GM12878 (cell line): ENCODE results near the gene BCCIP. TPM values are rescaled to one million over a fixed set of nuclear protein-coding genes. Genes with fewer than 3 reads are reported as not detected.

Experiments
- ATAC-seq: fragments of 200-7000 bp; cut with Tn5 transposase; 3 replicates; pipeline ENCODE4 v1.9.1; 2020; ENCODE audit warnings: mild to moderate bottlenecking, moderate library complexity
- BruUV-seq: library from RNA; stranded (reverse); fragments of 400-500 nt; replicated peaks from 2 replicates; lab custom pipeline; 2021; lab: Mats Ljungman, UMichigan
- CTCF ChIA-PET: fragments of 300-600 bp; sonication (Branson Sonifier 250); formaldehyde crosslinking; extraction: SDS; loops from one replicate; lab custom pipeline; 2021; ENCODE audit warnings: inconsistent platforms; lab: Yijun Ruan, JAX
- POLR2A ChIA-PET: fragments of 350-600 bp; formaldehyde crosslinking; extraction: SDS; loops from one replicate; lab custom pipeline; 2021; ENCODE audit warnings: inconsistent platforms; lab: Charles Lee
- RAD21 ChIA-PET: fragments of 300-600 bp; sonication (Branson Sonifier 250); formaldehyde crosslinking; loops from one replicate; lab custom pipeline; 2023; ENCODE audit warnings: antibody characterized with exemption; ENCODE audit not compliant: unreplicated experiment; lab: Charles Lee
- SMC1A ChIA-PET: fragments of 300-600 bp; sonication (Branson Sonifier 250); formaldehyde crosslinking; loops from one replicate; lab custom pipeline; 2023; ENCODE audit not compliant: unreplicated experiment, uncharacterized antibody; lab: Charles Lee
- DNase-seq: peaks from one replicate; pipeline ENCODE4 v3.0.0-alpha.2; 2011; ENCODE audit warnings: low read depth, low spot score
- FAIRE-seq: peaks from 3 replicates; lab custom pipeline; 2011; peaks lifted over from hg19 to GRCh38; lab: Jason Lieb, UNC
- H2AFZ ChIP-seq: 2 replicates; pipeline ENCODE4 v1.6.0; 2011; ENCODE audit warnings: low read depth, low read length, control low read depth; ENCODE audit not compliant: control insufficient read depth
- H3K27ac ChIP-seq: 2 replicates; pipeline ENCODE4 v1.5.1; 2011; ENCODE audit warnings: control low read depth; ENCODE audit not compliant: control insufficient read depth, insufficient read depth
- H3K27me3 ChIP-seq, 2 experiments: replicated peaks in 1 of 2; 2 replicates each; pipeline versions ENCODE4 v1.6.0 to v1.6.1; 2011; ENCODE audit warnings: low read length in 1 of 2; ENCODE audit not compliant: control insufficient read depth in 2 of 2, insufficient read depth in 2 of 2
- H3K36me3 ChIP-seq, 2 experiments: 2 replicates each; pipeline ENCODE4 v1.5.1; 2011; ENCODE audit warnings: low read length in 1 of 2; ENCODE audit not compliant: control insufficient read depth in 2 of 2, insufficient read depth in 2 of 2
- H3K4me1 ChIP-seq: 2 replicates; pipeline ENCODE4 v1.6.1; 2011; ENCODE audit warnings: mild to moderate bottlenecking, low read length, moderate library complexity, mixed read lengths; ENCODE audit not compliant: control insufficient read depth, insufficient read depth
- H3K4me2 ChIP-seq: 2 replicates; pipeline ENCODE4 v1.6.0; 2011; ENCODE audit warnings: control low read depth; ENCODE audit not compliant: control insufficient read depth, insufficient read depth
- H3K4me3 ChIP-seq: fragments of 200-600 bp; sonication (generic); 2 replicates; pipeline ENCODE4 v1.5.1; 2016
- H3K79me2 ChIP-seq: 2 replicates; pipeline ENCODE4 v1.6.0; 2011; ENCODE audit warnings: low read length; ENCODE audit not compliant: control insufficient read depth, insufficient read depth
- H3K9ac ChIP-seq: 2 replicates; pipeline ENCODE4 v1.8.0; 2011; ENCODE audit warnings: low read length, control low read depth, mixed read lengths; ENCODE audit not compliant: control insufficient read depth, insufficient read depth
- H3K9me3 ChIP-seq: replicated peaks from 3 replicates; pipeline ENCODE4 v1.5.1; 2011; ENCODE audit warnings: mild to moderate bottlenecking, low read length; ENCODE audit not compliant: control insufficient read depth, insufficient read depth
- H4K20me1 ChIP-seq: 2 replicates; pipeline ENCODE4 v1.6.0; 2011; ENCODE audit not compliant: control insufficient read depth, insufficient read depth
- CBFB ChIP-seq: IDR thresholded peaks from 2 replicates; pipeline ENCODE4 v1.6.1; 2016; ENCODE audit warnings: antibody characterized with exemption, low read depth
- NR2C2 ChIP-seq: IDR thresholded peaks from 2 replicates; pipeline ENCODE4 v1.6.1; 2011; ENCODE audit warnings: borderline replicate concordance, low read depth; ENCODE audit not compliant: control insufficient read depth, insufficient read length
- RAD21 ChIP-seq: IDR thresholded peaks from 2 replicates; pipeline ENCODE4 v1.6.1; 2011; ENCODE audit warnings: mild to moderate bottlenecking, low read depth, low read length, moderate library complexity; ENCODE audit not compliant: insufficient read depth
- SMC3 ChIP-seq: IDR thresholded peaks from 2 replicates; pipeline ENCODE4 v1.6.1; 2011; ENCODE audit warnings: low read length, improper control_type of control experiment, borderline replicate concordance
- WGBS: methylation state at CpG from one replicate; pipeline ENCODE4 v1.1.6; 2016; ENCODE audit warnings: low lambda C conversion rate; ENCODE audit not compliant: insufficient replicate concordance, insufficient coverage; ENCODE audit errors: missing lambda C conversion rate; 5-methylcytosine and 5-hydroxymethylcytosine counted together
- in situ Hi-C: fragments of 300-500 bp; cut with MboI; formaldehyde crosslinking; loops from 9 replicates; pipeline ENCODE4 v1.14.3; 2018; ENCODE audit warnings: mixed read lengths
- intact Hi-C: fragments of 100-400 bp; cut with micrococcal nuclease; formaldehyde crosslinking; loops from one replicate; pipeline ENCODE4 v1.14.2; 2022; ENCODE audit not compliant: unreplicated experiment
- polyA plus RNA-seq, 11 experiments: library from polyadenylated mRNA; depleted of rRNA in 4 of 11; unstranded in 6 of 11; stranded (reverse) in 5 of 11; fragments of >200 nt; fragmentation: Nextera tagmentation in 4 of 11; fragmentation: Illumina TruSeq in 1 of 11; extraction: Ambion mirVana in 4 of 11; extraction: Trizol in 1 of 11; gene quantifications; 1 replicate in 1 of 11; 2 replicates in 10 of 11; pipeline versions ENCODE4 v1.2.1 to v1.2.3, GENCODE V29; 2011 to 2016; ENCODE audit warnings: inconsistent platforms in 2 of 11, missing spikeins in 2 of 11, low read depth in 1 of 11
- total RNA-seq, 4 experiments: library from RNA; depleted of rRNA in 3 of 4; stranded (reverse); fragments of >200 nt in 3 of 4; fragmentation: Illumina TruSeq in 1 of 4; extraction: Trizol in 1 of 4; gene quantifications; 2 replicates each; pipeline versions ENCODE4 v1.2.1 to v1.2.3, GENCODE V29; 2013 to 2021
- TF ChIP-seq, protein P1 (sequence below): fragments of 450-650 bp; IDR thresholded peaks from 2 replicates; pipeline ENCODE4 v1.6.1; 2016; ENCODE audit warnings: mild to moderate bottlenecking, moderate library complexity, borderline replicate concordance
- TF ChIP-seq, protein P2 (sequence below): fragments of 450-650 bp; IDR thresholded peaks from 2 replicates; pipeline ENCODE4 v1.6.1; 2017; ENCODE audit warnings: antibody characterized with exemption, mild to moderate bottlenecking, moderate library complexity
- TF ChIP-seq, protein P3 (sequence below), 3 experiments: IDR thresholded peaks in 2 of 3; conservative IDR thresholded peaks in 1 of 3; 2 replicates each; pipeline ENCODE4 v1.5.1; 2011; ENCODE audit warnings: low read depth in 3 of 3, low read length in 3 of 3, mild to moderate bottlenecking in 3 of 3, control low read depth in 2 of 3, moderate library complexity in 2 of 3, inconsistent platforms in 1 of 3, mixed read lengths in 1 of 3; ENCODE audit not compliant: control insufficient read depth in 2 of 3, insufficient read depth in 1 of 3; ENCODE audit errors: extremely low read depth in 1 of 3

Gene BCCIP
- total and polyA plus RNA-seq, 10 of the 15 experiments (the other 5 are each of a cell fraction or from before 2014, with no cell fraction given), result 61.2 to 225 (median 127) TPM

DNA sequence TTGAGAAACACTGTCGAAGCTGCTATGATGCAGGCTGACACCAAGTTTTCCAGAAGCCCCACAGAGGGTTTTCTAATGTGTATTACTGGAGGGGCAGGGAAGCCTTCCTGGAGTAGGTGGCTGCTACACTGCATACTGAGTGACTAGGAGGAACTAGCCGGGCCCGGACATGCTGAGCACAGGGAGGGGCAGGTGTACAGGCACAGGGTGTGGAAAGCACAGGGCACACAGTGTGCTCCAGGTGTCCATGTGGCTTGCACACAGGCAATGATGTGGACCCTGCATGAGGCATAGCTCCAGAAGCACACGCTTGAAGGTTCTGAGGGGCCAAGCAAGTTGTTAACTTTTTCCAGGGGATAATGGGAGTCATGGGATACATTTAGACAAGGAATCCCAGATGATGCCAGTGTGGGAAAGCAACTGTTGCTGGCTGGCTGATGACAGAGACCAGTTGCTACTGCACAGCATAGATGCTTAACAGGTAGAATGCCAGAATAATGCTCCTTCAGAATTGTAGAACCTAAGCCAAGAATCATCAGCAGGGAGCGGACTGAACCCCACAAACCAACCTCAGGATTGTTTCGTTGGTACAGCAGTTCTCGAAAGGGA lies 43.2 kb downstream of the BCCIP start (continued):
- TF ChIP-seq, protein P1, sequence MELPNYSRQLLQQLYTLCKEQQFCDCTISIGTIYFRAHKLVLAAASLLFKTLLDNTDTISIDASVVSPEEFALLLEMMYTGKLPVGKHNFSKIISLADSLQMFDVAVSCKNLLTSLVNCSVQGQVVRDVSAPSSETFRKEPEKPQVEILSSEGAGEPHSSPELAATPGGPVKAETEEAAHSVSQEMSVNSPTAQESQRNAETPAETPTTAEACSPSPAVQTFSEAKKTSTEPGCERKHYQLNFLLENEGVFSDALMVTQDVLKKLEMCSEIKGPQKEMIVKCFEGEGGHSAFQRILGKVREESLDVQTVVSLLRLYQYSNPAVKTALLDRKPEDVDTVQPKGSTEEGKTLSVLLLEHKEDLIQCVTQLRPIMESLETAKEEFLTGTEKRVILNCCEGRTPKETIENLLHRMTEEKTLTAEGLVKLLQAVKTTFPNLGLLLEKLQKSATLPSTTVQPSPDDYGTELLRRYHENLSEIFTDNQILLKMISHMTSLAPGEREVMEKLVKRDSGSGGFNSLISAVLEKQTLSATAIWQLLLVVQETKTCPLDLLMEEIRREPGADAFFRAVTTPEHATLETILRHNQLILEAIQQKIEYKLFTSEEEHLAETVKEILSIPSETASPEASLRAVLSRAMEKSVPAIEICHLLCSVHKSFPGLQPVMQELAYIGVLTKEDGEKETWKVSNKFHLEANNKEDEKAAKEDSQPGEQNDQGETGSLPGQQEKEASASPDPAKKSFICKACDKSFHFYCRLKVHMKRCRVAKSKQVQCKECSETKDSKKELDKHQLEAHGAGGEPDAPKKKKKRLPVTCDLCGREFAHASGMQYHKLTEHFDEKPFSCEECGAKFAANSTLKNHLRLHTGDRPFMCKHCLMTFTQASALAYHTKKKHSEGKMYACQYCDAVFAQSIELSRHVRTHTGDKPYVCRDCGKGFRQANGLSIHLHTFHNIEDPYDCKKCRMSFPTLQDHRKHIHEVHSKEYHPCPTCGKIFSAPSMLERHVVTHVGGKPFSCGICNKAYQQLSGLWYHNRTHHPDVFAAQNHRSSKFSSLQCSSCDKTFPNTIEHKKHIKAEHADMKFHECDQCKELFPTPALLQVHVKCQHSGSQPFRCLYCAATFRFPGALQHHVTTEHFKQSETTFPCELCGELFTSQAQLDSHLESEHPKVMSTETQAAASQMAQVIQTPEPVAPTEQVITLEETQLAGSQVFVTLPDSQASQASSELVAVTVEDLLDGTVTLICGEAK, result no peak

DNA sequence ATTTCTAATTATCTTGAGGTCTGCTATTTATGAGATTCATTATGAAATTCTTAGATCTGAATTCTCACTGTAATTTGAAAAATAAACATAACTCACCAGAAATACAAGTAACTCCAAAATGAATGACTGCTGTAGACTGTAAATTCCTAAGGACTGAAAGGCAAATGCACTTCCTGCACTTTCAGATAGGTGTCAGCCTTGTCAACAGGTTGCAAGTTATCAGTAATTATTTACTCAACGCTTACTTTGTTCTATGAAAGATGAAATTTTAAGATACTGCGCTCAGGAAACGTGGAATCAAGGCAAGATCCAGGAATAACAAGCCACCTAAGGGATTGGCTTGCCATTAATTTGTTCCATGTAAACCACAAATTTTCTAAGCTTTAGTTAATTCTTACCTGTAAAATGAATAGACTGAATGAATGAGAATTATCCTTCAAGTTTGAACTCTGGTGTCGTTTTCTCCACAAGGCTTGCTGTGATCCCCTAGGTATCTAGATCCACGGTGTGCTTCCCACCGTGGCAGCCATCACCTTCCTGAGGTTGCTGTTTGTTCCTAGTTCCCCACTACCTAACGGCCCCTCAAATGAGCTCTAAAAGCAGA lies 45.1 kb downstream of the BCCIP start:
- Histone ChIP-seq H3K27ac (no peak overlapping the region), H3K4me3 (no peak overlapping the region), H3K4me2 (no peak overlapping the region), H3K9ac (no peak overlapping the region), H3K9me3 (no peaks in the 10 kb centered on the region), H2AFZ (no peak overlapping the region), H4K20me1 (no peaks in the 10 kb centered on the region), H3K79me2 (no peaks in the 10 kb centered on the region), H3K27me3 (no peaks in the 10 kb centered on the region), H3K36me3 (peaks cover 0 to 6% of the 10 kb centered on the region in 2 experiments; a peak in 1 of 4 replicates), H3K4me1 (no peaks in the 10 kb centered on the region)
- ChIA-PET RAD21 (interaction anchor here (1.3 kb wide), 2 partner anchors 14 to 87 kb away, joined by 4 to 7 read pairs; no protein-coding TSS in a partner anchor), CTCF (interaction anchor here (0.7 to 2.7 kb wide), 16 partner anchors 9 to 821 kb away, joined by 3 to 12 read pairs (median 4); partner anchors contain the start of genes BCCIP, DHX32 and UROS), SMC1A (interaction anchor here (1.1 to 2.4 kb wide), 3 partner anchors 9 to 14 kb away, joined by 3 to 9 read pairs (median 4); no protein-coding TSS in a partner anchor), POLR2A (no interaction called here)
- no peak for DNase-seq
- intact Hi-C loops (loop anchor here (2.0 to 10.0 kb wide), 2 partner anchors 106 to 636 kb away; no protein-coding TSS in a partner anchor), in situ Hi-C loops (no loop called here)
- ATAC-seq, result peak; percentile 71
- TF ChIP-seq RAD21 (peak; percentile 76), CBFB (no peak), SMC3 (peak; percentile 29; the same call in 1 of the 2 replicates), NR2C2 (no peak)
- TF ChIP-seq, protein P2, sequence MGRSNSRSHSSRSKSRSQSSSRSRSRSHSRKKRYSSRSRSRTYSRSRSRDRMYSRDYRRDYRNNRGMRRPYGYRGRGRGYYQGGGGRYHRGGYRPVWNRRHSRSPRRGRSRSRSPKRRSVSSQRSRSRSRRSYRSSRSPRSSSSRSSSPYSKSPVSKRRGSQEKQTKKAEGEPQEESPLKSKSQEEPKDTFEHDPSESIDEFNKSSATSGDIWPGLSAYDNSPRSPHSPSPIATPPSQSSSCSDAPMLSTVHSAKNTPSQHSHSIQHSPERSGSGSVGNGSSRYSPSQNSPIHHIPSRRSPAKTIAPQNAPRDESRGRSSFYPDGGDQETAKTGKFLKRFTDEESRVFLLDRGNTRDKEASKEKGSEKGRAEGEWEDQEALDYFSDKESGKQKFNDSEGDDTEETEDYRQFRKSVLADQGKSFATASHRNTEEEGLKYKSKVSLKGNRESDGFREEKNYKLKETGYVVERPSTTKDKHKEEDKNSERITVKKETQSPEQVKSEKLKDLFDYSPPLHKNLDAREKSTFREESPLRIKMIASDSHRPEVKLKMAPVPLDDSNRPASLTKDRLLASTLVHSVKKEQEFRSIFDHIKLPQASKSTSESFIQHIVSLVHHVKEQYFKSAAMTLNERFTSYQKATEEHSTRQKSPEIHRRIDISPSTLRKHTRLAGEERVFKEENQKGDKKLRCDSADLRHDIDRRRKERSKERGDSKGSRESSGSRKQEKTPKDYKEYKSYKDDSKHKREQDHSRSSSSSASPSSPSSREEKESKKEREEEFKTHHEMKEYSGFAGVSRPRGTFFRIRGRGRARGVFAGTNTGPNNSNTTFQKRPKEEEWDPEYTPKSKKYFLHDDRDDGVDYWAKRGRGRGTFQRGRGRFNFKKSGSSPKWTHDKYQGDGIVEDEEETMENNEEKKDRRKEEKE, result no peak
- TF ChIP-seq, protein P3, sequence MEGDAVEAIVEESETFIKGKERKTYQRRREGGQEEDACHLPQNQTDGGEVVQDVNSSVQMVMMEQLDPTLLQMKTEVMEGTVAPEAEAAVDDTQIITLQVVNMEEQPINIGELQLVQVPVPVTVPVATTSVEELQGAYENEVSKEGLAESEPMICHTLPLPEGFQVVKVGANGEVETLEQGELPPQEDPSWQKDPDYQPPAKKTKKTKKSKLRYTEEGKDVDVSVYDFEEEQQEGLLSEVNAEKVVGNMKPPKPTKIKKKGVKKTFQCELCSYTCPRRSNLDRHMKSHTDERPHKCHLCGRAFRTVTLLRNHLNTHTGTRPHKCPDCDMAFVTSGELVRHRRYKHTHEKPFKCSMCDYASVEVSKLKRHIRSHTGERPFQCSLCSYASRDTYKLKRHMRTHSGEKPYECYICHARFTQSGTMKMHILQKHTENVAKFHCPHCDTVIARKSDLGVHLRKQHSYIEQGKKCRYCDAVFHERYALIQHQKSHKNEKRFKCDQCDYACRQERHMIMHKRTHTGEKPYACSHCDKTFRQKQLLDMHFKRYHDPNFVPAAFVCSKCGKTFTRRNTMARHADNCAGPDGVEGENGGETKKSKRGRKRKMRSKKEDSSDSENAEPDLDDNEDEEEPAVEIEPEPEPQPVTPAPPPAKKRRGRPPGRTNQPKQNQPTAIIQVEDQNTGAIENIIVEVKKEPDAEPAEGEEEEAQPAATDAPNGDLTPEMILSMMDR (IDR thresholded peaks at IDR 0.05 in 2 of 3, conservative IDR thresholded peaks at IDR 0.05 in 1 of 3; ENCODE audit: control insufficient read depth in 2 of 3, extremely low read depth in 1 of 3, insufficient read depth in 1 of 3, low read depth in 3 of 3, low read length in 3 of 3), result peak; percentile 73 to 79 (median 74)
- BruUV-seq, result no TSS peak
- WGBS, result 46% methylated on average over 7 of the region's 7 CpGs
- FAIRE-seq, result no peak
